Keratinocyte (primary cell): ENCODE data around the gene NT5DC1.
A peak's percentile ranks its signal among the peaks of the same experiment; 100 is the strongest.

Source experiments
- CTCF ChIP-seq, 3 experiments: IDR thresholded peaks in 1 of 3; conservative IDR thresholded peaks in 1 of 3; optimal IDR thresholded peaks in 1 of 3; 2 replicates in 2 of 3; 3 replicates in 1 of 3; pipeline versions ENCODE3 to v1.5.1; 2011; ENCODE audit warnings: low read length in 3 of 3, mild to moderate bottlenecking in 3 of 3, moderate library complexity in 2 of 3, control low read depth in 1 of 3, inconsistent platforms in 1 of 3; ENCODE audit not compliant: insufficient read depth in 2 of 3; ENCODE audit errors: extremely low read depth in 1 of 3
- EZH2 ChIP-seq: IDR thresholded peaks from one replicate; pipeline ENCODE4 v1.6.1; 2012; ENCODE audit warnings: inconsistent platforms, mild to moderate bottlenecking, low read length, moderate library complexity

- TF ChIP-seq CTCF (optimal IDR thresholded peaks at IDR 0.05 in 1 of 3, IDR thresholded peaks at IDR 0.05 in 1 of 3, conservative IDR thresholded peaks at IDR 0.05 in 1 of 3; ENCODE audit: extremely low read depth in 1 of 3, insufficient read depth in 2 of 3, low read length in 3 of 3) (peak in 2 of 3 experiments; percentile 16 to 60), EZH2 (no peak)
These were observed 39.3 kb downstream of the NT5DC1 start for GRCh38 chr6:116139917-116140316.
